Adrenal gland (tissue), 12 donors: ENCODE results near the gene CHST14. TPM values are rescaled to one million over a fixed set of nuclear protein-coding genes. Genes with fewer than 3 reads are reported as not detected.

Experiments
- DNase-seq, 7 donors: peaks; one replicate each; pipeline ENCODE4 v3.0.0-alpha.2; 2019 to 2020
- H3K27ac ChIP-seq, 5 donors: fragments of 200-600 bp; sonication (generic) in 4 of 5; 1 replicate in 3 of 5; 2 replicates in 2 of 5; pipeline versions ENCODE4 v1.5.1 to v1.8.0; 2016 to 2020; ENCODE audit warnings: mild to moderate bottlenecking in 1 of 5
- H3K27me3 ChIP-seq: fragments of 200-600 bp; 2 replicates; pipeline ENCODE4 v1.8.0; 2021
- H3K36me3 ChIP-seq, 2 donors: fragments of 200-600 bp; replicated peaks in 1 of 2; 1 replicate in 1 of 2; 2 replicates in 1 of 2; pipeline versions ENCODE4 v1.5.1 to v1.8.0; 2018 to 2022
- H3K4me1 ChIP-seq, 2 donors: fragments of 200-600 bp; replicated peaks in 1 of 2; 1 replicate in 1 of 2; 2 replicates in 1 of 2; pipeline versions ENCODE4 v1.5.1 to v1.8.0; 2018 to 2021
- H3K4me3 ChIP-seq, 4 donors: fragments of 200-600 bp; sonication (generic) in 3 of 4; one replicate each; pipeline ENCODE4 v1.5.1; 2016 to 2018
- H3K9me3 ChIP-seq, 3 donors: fragments of 200-600 bp; sonication (generic) in 1 of 3; replicated peaks in 1 of 3; 1 replicate in 2 of 3; 2 replicates in 1 of 3; pipeline versions ENCODE4 v1.5.1 to v1.8.0; 2016 to 2021
- POLR2A ChIP-seq, 2 donors: fragments of 450-650 bp; IDR thresholded peaks; one replicate each; pipeline ENCODE4 v1.6.1; 2017; ENCODE audit warnings: antibody characterized with exemption in 2 of 2, mild to moderate bottlenecking in 2 of 2, moderate library complexity in 1 of 2
- WGBS, 4 donors: extraction: QIAGEN DNeasy Blood & Tissue Kit in 2 of 4; methylation state at CpG; one replicate each; pipeline versions ENCODE4 v1.1.5 to v1.1.7; 2013 to 2017; 5-methylcytosine and 5-hydroxymethylcytosine counted together
- intact Hi-C, 2 donors: fragments of 100-400 bp; cut with DNase I; formaldehyde crosslinking; loops; one replicate each; pipeline versions ENCODE4 v1.14.1 to v1.15.0; 2022 to 2023
- polyA plus RNA-seq, 3 donors: library from polyadenylated mRNA; stranded (reverse); fragments of 200-250 nt in 2 of 3; fragments of 350-450 nt in 1 of 3; fragmentation: Illumina TruSeq in 1 of 3; extraction: RNeasy Lipid Tissue Mini Kit (QIAGEN cat#74804) in 1 of 3; gene quantifications; one replicate each; pipeline ENCODE4 v1.2.3, GENCODE V29; 2013 to 2014
- total RNA-seq, 9 donors: library from RNA; depleted of rRNA in 4 of 9; stranded (reverse); fragments of >200 nt in 4 of 9; fragments of 120-200 nt in 1 of 9; fragmentation: NEBNext Ultra II Directional in 1 of 9; extraction: Animal tissue kit (Norgen Biotek cat#: 25700) in 1 of 9; gene quantifications; one replicate each; pipeline versions ENCODE4 v1.1.0 to v1.2.4, GENCODE V29; 2013 to 2023
- TF ChIP-seq, protein P1 (sequence below), 6 experiments: fragments of 450-650 bp in 4 of 6; fragments of 200-600 bp in 2 of 6; sonication (generic) in 1 of 6; IDR thresholded peaks; 1 replicate in 5 of 6; 2 replicates in 1 of 6; pipeline versions ENCODE4 v1.5.1 to v1.8.0; 2016 to 2021; ENCODE audit warnings: antibody characterized with exemption in 6 of 6, mild to moderate bottlenecking in 2 of 6, moderate library complexity in 1 of 6
- donor health status: healthy with polysubstance abuse.
- donor health status: Bipolar disorder and iron deficiency.
- donor health status: DM: yes; HTN: yes; CAD: no.
- donor health status: DM: no; HTN: no; CAD: no.
- donor health status: DM: no; HTN: no; CAD: no.
- donor health status: DM: yes; HTN: yes; CAD: no.

CHST14 gene
- total and polyA plus RNA-seq, 12 donors: 5.0 to 20.6 (median 10.0) TPM

DNA sequence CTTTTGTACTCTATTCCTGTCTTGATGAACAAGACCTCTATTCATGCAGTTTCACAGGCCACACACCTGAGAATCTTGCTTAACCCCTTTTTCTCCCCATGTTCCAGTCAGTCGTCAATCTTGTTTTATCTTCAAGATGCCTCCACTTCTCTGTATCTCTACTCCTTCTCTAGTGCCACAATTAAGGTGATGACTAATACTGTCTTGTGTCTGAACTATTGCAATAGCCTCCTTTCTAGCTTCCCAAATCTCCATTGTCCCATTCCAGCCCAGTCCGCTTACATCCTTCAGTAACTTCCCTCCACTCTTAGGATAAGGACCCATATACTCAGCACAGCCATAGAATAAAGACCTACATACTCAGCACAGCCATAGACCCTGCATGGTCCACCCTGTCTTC, 24.7 kb downstream of the CHST14 start:
- no peak for DNase-seq
- H3K4me1 ChIP-seq: no peaks in the 10 kb centered on the region
- no peak for TF ChIP-seq POLR2A (IDR thresholded peaks at IDR 0.05)
- TF ChIP-seq, protein P1, sequence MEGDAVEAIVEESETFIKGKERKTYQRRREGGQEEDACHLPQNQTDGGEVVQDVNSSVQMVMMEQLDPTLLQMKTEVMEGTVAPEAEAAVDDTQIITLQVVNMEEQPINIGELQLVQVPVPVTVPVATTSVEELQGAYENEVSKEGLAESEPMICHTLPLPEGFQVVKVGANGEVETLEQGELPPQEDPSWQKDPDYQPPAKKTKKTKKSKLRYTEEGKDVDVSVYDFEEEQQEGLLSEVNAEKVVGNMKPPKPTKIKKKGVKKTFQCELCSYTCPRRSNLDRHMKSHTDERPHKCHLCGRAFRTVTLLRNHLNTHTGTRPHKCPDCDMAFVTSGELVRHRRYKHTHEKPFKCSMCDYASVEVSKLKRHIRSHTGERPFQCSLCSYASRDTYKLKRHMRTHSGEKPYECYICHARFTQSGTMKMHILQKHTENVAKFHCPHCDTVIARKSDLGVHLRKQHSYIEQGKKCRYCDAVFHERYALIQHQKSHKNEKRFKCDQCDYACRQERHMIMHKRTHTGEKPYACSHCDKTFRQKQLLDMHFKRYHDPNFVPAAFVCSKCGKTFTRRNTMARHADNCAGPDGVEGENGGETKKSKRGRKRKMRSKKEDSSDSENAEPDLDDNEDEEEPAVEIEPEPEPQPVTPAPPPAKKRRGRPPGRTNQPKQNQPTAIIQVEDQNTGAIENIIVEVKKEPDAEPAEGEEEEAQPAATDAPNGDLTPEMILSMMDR (IDR thresholded peaks at IDR 0.05): no peak
- no peaks in the 10 kb centered on the region for H3K27me3 ChIP-seq
- H3K36me3 ChIP-seq: no peaks in the 10 kb centered on the region
- H3K9me3 ChIP-seq: no peaks in the 10 kb centered on the region
- no peak overlapping the region for H3K27ac ChIP-seq
- H3K4me3 ChIP-seq: no peak overlapping the region
- intact Hi-C loops: no loop called here
- 85 to 96% (median 92%) methylated on average over 2 of the region's 2 CpGs for WGBS, 4 donors

DNA sequence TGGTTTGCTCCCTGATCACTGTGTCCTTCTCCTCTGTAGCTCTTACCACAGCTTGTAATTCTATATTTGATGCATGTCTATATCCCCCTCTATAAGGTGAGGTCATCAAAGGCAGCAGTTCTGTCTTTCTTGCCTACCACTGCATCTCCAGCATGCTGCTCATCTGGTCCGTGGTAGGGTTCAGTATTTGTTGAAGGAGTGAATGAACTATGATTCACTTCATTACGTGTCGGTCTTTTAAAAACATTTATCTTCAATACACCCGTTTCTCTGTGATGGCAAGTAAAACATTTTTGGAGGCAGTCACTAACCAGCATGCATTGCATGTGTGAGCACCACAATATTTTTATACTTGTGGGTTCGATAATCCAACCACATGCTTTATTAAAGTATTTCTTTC, 27.6 kb downstream of the CHST14 start:
- WGBS, 4 donors: 65 to 79% (median 67%) methylated on average over 5 of the region's 5 CpGs
- no peaks in the 10 kb centered on the region for H3K9me3 ChIP-seq
- H3K36me3 ChIP-seq: no peaks in the 10 kb centered on the region

DNA sequence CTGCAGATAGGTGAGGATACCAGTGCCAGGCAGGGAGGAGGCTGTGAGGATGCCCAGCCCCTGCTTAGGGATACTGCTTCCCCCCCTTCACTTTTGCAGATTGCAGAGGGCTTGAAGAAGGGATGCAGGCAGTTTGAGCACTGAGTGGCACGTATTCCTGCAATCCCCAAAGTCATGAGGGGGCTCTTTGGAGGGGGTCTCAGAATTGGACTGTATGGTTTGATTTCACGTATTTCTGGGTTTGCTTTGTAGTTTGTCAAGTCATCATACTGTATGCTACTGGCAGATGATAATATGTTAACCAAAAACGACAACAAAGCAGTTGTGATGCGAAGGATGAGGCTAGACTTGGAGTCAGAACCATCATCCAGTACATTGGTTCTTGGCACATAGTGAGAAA, 28.1 kb downstream of the CHST14 start:
- Histone ChIP-seq H3K36me3 (no peaks in the 10 kb centered on the region), H3K4me3 (no peak overlapping the region), H3K27ac (no peak overlapping the region), H3K27me3 (no peaks in the 10 kb centered on the region), H3K4me1 (no peaks in the 10 kb centered on the region), H3K9me3 (no peaks in the 10 kb centered on the region)
- DNase-seq: no peak
- TF ChIP-seq, protein P1 (IDR thresholded peaks at IDR 0.05): no peak
- no peak for TF ChIP-seq POLR2A (IDR thresholded peaks at IDR 0.05)
- WGBS, 4 donors: 75 to 83% (median 78%) methylated on average over 4 of the region's 4 CpGs
- intact Hi-C loops: no loop called here

More for the DNA sequence above, 27.6 kb downstream of the CHST14 start:
- no peak for DNase-seq
- TF ChIP-seq POLR2A (IDR thresholded peaks at IDR 0.05): no peak
- TF ChIP-seq, protein P1 (IDR thresholded peaks at IDR 0.05): no peak
- no peak overlapping the region for H3K27ac ChIP-seq
- no peaks in the 10 kb centered on the region for H3K4me1 ChIP-seq
- H3K4me3 ChIP-seq: no peak overlapping the region
- no peaks in the 10 kb centered on the region for H3K27me3 ChIP-seq
- intact Hi-C loops: no loop called here

DNA sequence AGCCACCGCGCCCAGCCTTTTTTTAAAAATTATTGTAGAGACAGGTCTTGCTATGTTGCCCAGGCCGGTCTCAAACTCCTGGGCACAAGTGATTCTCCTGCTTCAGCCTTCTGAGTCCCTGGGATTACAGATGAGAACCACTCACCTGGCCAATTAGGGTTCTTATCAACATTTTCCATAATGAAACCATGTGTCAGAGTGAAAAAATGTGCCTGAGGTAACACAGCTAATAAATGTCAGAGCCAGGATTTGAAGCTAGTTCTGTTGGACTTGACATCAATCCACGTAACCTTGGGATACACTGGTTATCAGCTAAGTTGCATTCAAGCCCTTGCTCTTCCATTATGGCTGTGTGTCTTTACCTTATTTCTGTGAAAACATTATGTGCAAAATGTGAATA, 29.1 kb downstream of the CHST14 start:
- no peak for TF ChIP-seq POLR2A (IDR thresholded peaks at IDR 0.05)
- TF ChIP-seq, protein P1 (IDR thresholded peaks at IDR 0.05): no peak
- no peak overlapping the region for H3K27ac ChIP-seq
- no peaks in the 10 kb centered on the region for H3K36me3 ChIP-seq
- intact Hi-C loops: no loop called here
- DNase-seq: no peak
- WGBS, 4 donors: 72 to 89% (median 79%) methylated on average over 4 of the region's 4 CpGs
- no peaks in the 10 kb centered on the region for H3K27me3 ChIP-seq
- H3K4me1 ChIP-seq: no peaks in the 10 kb centered on the region
- H3K9me3 ChIP-seq: no peaks in the 10 kb centered on the region
- no peak overlapping the region for H3K4me3 ChIP-seq
